ENCODE data around the gene WDFY4. TPM values are rescaled to one million over a fixed set of nuclear protein-coding genes. Genes with fewer than 3 reads are reported as not detected.

The WDFY4 gene
- total RNA-seq, 1 experiment from 2014 or later, result 0.22 TPM

DNA sequence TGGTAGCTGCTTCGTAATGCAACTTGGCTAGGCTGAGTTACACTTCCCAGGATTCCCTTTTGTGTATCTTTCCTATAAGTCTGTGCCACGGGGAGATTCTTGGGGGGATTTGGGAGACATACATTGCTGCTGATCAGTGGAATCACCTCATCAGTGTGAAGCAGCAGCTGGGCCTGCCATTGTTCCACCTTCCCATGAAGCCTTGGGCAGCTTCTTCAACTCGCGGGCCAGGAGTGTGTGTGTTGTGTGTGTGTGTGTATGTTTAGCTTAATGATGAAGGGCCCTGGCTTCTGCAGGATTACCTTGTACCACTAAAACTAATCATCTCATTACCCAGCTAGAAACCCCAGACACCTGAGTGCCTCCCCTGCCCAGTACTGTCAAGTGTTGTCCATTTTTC is 46.5 kb upstream of the WDFY4 start (continued):
- TF ChIP-seq REST (IDR thresholded peaks at IDR 0.05; ENCODE audit: low read depth), result no peak
- TF ChIP-seq MAX (IDR thresholded peaks at IDR 0.05), result no peak

- ATAC-seq (no peak), DNase-seq (ENCODE audit: low read depth, low spot score) (no peak)
- Histone ChIP-seq H3K27me3 (ENCODE audit: insufficient read depth, low read length) (no peaks in the 10 kb centered on the region), H3K79me2 (ENCODE audit: insufficient read depth, low read length) (no peaks in the 10 kb centered on the region), H3K27ac (ENCODE audit: low read depth, low read length) (no peak overlapping the region), H3K9me2 (ENCODE audit: insufficient read depth) (no peaks in the 10 kb centered on the region), H3K4me1 (ENCODE audit: control insufficient read depth in 1 of 2, insufficient read depth in 2 of 2, low read length in 2 of 2) (no peaks in the 10 kb centered on the region), H3K9me3 (ENCODE audit: control insufficient read depth in 1 of 2, insufficient read depth in 1 of 2, low read depth in 1 of 2, low read length in 2 of 2) (0 out of 4 replicates have a peak, but pooled peaks cover 0 to 6% of the 10 kb centered on the region in 2 experiments), H3K4me2 (ENCODE audit: low read length) (no peak overlapping the region), H2AFZ (ENCODE audit: low read depth, low read length, poor library complexity, severe bottlenecking) (no peak overlapping the region), H3K36me3 (ENCODE audit: control insufficient read depth in 1 of 2, insufficient read depth in 2 of 2, low read length in 2 of 2) (no peaks in the 10 kb centered on the region), H3K4me3 (replicated peaks in 1 of 2; ENCODE audit: low read depth in 1 of 2, low read length in 2 of 2) (no peak overlapping the region), H4K20me1 (ENCODE audit: insufficient read depth) (no peaks in the 10 kb centered on the region), H3K9ac (ENCODE audit: low read length) (no peak overlapping the region)
- RAD21 ChIA-PET (ENCODE audit: low non-redundant PET in 1 of 2, low total read pairs in 2 of 2, uncharacterized antibody in 2 of 2, unreplicated experiment in 2 of 2), result no interaction called here
- intact Hi-C loops (cut with micrococcal nuclease), result no loop called here
- TF ChIP-seq REST (IDR thresholded peaks at IDR 0.05; ENCODE audit: low read depth), result no peak
- POLR2A ChIA-PET, result no interaction called here
- BruUV-seq (replicated peaks), result no TSS peak
- CTCF ChIA-PET, result interaction anchor here (1.9 kb wide), 1 partner anchor 17 kb away, joined by 8 read pairs; no protein-coding TSS in a partner anchor
Observed at GRCh38 chr10:48638739-48639527, 45.7 kb upstream of the WDFY4 start.
